Vagina (tissue), 2 donors: ENCODE results near the gene ADAM17.

Experiments
- CTCF ChIP-seq, 3 experiments: fragments of 450-650 bp in 2 of 3; fragments of 200-600 bp in 1 of 3; sonication (generic) in 1 of 3; IDR thresholded peaks; one replicate each; pipeline ENCODE4 v1.5.1; 2017 to 2019; ENCODE audit warnings: antibody characterized with exemption in 3 of 3, mild to moderate bottlenecking in 2 of 3, moderate library complexity in 2 of 3
- POLR2AphosphoS5 ChIP-seq, 2 donors: sonication (generic); formaldehyde crosslinking; IDR thresholded peaks; one replicate each; pipeline ENCODE4 v1.9.0; 2017; ENCODE audit warnings: antibody characterized with exemption in 2 of 2, mild to moderate bottlenecking in 2 of 2, low read depth in 1 of 2; ENCODE audit not compliant: insufficient read depth in 1 of 2

- TF ChIP-seq POLR2AphosphoS5 (IDR thresholded peaks at IDR 0.05; ENCODE audit: insufficient read depth in 1 of 2, low read depth in 1 of 2) (no peak), CTCF (IDR thresholded peaks at IDR 0.05) (no peak)
Observed at GRCh38 chr2:9462886-9463697, 92.5 kb downstream of the ADAM17 start.
